ENCODE results near the gene ADA.

ADA gene

DNA sequence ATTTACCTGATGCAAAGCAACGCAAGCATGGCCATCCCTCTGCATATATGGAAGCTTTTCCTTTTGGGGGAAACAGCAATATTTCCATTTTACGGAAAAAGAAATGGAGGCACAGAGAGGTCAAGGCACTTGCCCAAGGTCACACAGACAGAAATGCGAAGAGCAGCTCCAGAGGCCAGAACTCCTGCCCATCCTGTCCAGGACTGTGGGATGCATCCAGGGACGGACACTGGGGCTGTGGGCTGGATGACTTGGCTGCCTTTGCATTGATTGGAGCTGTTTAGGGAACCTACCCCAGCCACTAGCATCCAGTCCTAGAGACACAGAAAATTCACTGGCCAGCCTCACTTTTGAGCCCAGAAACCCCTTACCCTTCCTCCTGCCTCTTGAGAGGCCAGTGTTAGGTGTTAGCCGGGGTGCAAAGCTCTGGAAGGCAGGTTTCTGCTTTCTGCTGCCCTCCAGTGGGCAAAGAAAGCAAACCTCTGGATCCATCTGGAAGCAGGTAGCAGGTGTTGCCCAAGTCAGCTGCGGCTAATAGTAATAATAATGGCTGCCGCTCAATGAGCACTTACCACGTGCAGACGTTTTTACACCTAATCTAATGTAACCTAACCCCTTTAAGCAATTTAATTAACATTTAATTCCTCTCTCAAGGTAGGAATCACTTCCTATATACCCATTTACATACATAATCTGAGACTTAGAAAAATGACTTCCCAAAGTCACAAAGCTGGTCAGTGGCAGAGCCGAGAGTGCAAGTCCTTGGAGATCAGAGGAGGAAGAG lies 32.0 kb upstream of the ADA start:
- TF ChIP-seq, protein P1, sequence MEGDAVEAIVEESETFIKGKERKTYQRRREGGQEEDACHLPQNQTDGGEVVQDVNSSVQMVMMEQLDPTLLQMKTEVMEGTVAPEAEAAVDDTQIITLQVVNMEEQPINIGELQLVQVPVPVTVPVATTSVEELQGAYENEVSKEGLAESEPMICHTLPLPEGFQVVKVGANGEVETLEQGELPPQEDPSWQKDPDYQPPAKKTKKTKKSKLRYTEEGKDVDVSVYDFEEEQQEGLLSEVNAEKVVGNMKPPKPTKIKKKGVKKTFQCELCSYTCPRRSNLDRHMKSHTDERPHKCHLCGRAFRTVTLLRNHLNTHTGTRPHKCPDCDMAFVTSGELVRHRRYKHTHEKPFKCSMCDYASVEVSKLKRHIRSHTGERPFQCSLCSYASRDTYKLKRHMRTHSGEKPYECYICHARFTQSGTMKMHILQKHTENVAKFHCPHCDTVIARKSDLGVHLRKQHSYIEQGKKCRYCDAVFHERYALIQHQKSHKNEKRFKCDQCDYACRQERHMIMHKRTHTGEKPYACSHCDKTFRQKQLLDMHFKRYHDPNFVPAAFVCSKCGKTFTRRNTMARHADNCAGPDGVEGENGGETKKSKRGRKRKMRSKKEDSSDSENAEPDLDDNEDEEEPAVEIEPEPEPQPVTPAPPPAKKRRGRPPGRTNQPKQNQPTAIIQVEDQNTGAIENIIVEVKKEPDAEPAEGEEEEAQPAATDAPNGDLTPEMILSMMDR (IDR thresholded peaks at IDR 0.05; ENCODE audit: insufficient read depth, low read length), result peak; percentile 59
- TF ChIP-seq POLR2AphosphoS5 (IDR thresholded peaks at IDR 0.05; ENCODE audit: low read depth) (no peak), SPI1 (IDR thresholded peaks at IDR 0.05; ENCODE audit: borderline replicate concordance, low read depth) (no peak), GABPA (IDR thresholded peaks at IDR 0.05; ENCODE audit: low read depth) (no peak)
- TF ChIP-seq, protein P2, sequence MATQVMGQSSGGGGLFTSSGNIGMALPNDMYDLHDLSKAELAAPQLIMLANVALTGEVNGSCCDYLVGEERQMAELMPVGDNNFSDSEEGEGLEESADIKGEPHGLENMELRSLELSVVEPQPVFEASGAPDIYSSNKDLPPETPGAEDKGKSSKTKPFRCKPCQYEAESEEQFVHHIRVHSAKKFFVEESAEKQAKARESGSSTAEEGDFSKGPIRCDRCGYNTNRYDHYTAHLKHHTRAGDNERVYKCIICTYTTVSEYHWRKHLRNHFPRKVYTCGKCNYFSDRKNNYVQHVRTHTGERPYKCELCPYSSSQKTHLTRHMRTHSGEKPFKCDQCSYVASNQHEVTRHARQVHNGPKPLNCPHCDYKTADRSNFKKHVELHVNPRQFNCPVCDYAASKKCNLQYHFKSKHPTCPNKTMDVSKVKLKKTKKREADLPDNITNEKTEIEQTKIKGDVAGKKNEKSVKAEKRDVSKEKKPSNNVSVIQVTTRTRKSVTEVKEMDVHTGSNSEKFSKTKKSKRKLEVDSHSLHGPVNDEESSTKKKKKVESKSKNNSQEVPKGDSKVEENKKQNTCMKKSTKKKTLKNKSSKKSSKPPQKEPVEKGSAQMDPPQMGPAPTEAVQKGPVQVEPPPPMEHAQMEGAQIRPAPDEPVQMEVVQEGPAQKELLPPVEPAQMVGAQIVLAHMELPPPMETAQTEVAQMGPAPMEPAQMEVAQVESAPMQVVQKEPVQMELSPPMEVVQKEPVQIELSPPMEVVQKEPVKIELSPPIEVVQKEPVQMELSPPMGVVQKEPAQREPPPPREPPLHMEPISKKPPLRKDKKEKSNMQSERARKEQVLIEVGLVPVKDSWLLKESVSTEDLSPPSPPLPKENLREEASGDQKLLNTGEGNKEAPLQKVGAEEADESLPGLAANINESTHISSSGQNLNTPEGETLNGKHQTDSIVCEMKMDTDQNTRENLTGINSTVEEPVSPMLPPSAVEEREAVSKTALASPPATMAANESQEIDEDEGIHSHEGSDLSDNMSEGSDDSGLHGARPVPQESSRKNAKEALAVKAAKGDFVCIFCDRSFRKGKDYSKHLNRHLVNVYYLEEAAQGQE (IDR thresholded peaks at IDR 0.05; ENCODE audit: insufficient replicate concordance, low read depth), result no peak
- Histone ChIP-seq H3K27ac (replicated peaks) (no peak overlapping the region), H3K4me3 (replicated peaks; ENCODE audit: insufficient read depth, low read length) (no peak overlapping the region), H3K27me3 (ENCODE audit: insufficient read depth, poor library complexity, severe bottlenecking) (no peaks in the 10 kb centered on the region)
- DNase-seq (ENCODE audit: low read depth in 1 of 2, low spot score in 1 of 2), result peak; percentile 76 to 77

DNA sequence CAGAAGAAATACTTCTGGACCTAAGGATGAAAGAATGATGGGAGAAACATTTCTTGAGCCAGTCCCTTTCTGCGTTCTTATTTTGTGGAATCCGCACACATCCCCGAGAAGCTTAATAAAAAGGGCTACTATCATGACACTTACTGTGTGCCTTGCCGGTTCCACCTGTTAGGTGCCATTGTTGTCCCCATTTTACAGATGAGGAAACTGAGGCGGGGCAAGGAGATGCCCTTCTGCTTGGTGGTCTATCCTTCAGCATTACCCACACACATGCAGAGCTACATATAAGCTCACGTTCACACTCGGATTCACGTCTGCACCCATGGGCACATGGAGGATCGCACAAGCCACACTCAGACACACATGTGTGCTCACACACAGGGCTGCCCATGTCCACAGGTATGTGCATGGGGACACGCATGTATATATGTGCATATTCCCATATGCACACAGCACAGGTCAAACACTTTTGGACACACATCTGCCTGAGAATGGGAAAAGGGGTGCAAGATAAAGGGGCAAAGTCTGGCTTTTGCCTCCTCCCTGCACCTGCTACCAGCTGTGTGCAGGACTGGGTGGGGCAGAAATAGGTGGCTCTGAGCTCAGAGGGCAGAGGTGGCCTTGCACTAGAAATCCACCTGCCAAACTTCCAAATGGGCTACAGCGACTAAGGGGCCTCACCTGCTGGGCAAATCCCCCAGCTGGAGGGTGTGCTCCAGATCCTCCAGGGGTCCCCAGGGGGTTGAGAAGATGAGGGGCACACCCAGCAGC lies 30.5 kb upstream of the ADA start:
- DNase-seq (ENCODE audit: low read depth in 1 of 2, low spot score in 1 of 2), result no peak
- Histone ChIP-seq H3K27me3 (ENCODE audit: insufficient read depth, poor library complexity, severe bottlenecking) (no peaks in the 10 kb centered on the region), H3K4me3 (replicated peaks; ENCODE audit: insufficient read depth, low read length) (no peak overlapping the region), H3K27ac (replicated peaks) (no peak overlapping the region)
- TF ChIP-seq GABPA (IDR thresholded peaks at IDR 0.05; ENCODE audit: low read depth), result no peak
- TF ChIP-seq, protein P2 (IDR thresholded peaks at IDR 0.05; ENCODE audit: insufficient replicate concordance, low read depth), result no peak
- no peak for TF ChIP-seq POLR2AphosphoS5 (IDR thresholded peaks at IDR 0.05; ENCODE audit: low read depth)
- TF ChIP-seq, protein P1 (IDR thresholded peaks at IDR 0.05; ENCODE audit: insufficient read depth, low read length), result no peak
- TF ChIP-seq SPI1 (IDR thresholded peaks at IDR 0.05; ENCODE audit: borderline replicate concordance, low read depth), result no peak

DNA sequence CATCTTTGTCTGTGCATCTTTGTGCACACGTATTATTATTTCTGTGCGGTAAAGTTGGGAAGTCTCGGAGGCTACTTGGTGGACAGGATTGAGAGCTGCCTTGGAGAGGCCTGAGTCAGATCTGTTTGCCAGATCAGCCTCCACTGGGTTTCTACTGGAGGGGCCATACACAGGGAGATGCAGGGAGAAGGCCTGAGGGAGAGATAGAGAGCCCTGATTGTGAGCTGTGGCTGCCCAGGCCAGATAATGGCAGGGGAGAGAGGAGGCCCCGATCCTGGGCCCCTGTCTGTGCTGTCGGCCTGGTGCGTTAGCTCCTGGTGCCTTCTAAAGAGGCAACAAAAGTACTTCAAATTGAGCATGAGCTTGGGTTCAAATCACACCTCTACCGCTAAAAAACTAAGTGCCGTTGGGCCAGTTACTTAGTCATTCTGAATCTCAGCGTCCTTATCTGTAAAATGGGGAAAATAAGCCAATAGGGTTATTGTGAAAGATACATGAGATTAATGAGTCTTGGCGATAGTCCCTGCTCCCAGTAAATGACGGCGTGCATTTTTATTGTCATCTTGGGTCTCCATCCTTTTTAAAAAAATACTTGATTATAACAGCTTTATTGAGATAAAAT lies 27.6 kb upstream of the ADA start:
- TF ChIP-seq, protein P2 (IDR thresholded peaks at IDR 0.05; ENCODE audit: insufficient replicate concordance, low read depth), result no peak
- TF ChIP-seq POLR2AphosphoS5 (IDR thresholded peaks at IDR 0.05; ENCODE audit: low read depth) (no peak), SPI1 (IDR thresholded peaks at IDR 0.05; ENCODE audit: borderline replicate concordance, low read depth) (no peak), GABPA (IDR thresholded peaks at IDR 0.05; ENCODE audit: low read depth) (no peak)
- TF ChIP-seq, protein P1 (IDR thresholded peaks at IDR 0.05; ENCODE audit: insufficient read depth, low read length), result no peak
- Histone ChIP-seq H3K27me3 (ENCODE audit: insufficient read depth, poor library complexity, severe bottlenecking) (no peaks in the 10 kb centered on the region), H3K4me3 (replicated peaks; ENCODE audit: insufficient read depth, low read length) (no peak overlapping the region), H3K27ac (replicated peaks) (no peak overlapping the region)
- DNase-seq (ENCODE audit: low read depth in 1 of 2, low spot score in 1 of 2), result no peak
